ENCODE results near the gene ACTN3.

The ACTN3 gene

GRCh38 chr11:66545701-66546367 is 869 bp upstream of the ACTN3 start, which contains the start of gene ZDHHC24:
TSS of gene ZDHHC24 (minus strand) at chr11:66546048. CDS start at chr11:66546003, 45 bp downstream.
- peak; percentile 98 for DNase-seq (ENCODE audit: low read depth)

- no peak for DNase-seq (ENCODE audit: low read depth)
Observed at GRCh38 chr11:66546966-66547661, 411 bp downstream of the ACTN3 start.

GRCh38 chr11:66547662-66548009 is 933 bp downstream of the ACTN3 start:
- no peak for DNase-seq (ENCODE audit: low read depth)

GRCh38 chr11:66548041-66548440 is 1.3 kb downstream of the ACTN3 start:
- DNase-seq (ENCODE audit: low read depth): no peak

- no peak for DNase-seq (ENCODE audit: low read depth)
Observed at GRCh38 chr11:66548774-66549630, 2.3 kb downstream of the ACTN3 start.

- DNase-seq (ENCODE audit: low read depth): no peak
Observed at GRCh38 chr11:66549696-66550095, 3.0 kb downstream of the ACTN3 start.

GRCh38 chr11:66550887-66551286 is 4.2 kb downstream of the ACTN3 start:
- DNase-seq (ENCODE audit: low read depth): no peak

GRCh38 chr11:66554602-66555001 is 7.9 kb downstream of the ACTN3 start:
- DNase-seq (ENCODE audit: low read depth): no peak

GRCh38 chr11:66555416-66555815 is 8.7 kb downstream of the ACTN3 start:
- no peak for DNase-seq (ENCODE audit: low read depth)

- DNase-seq (ENCODE audit: low read depth): no peak
Observed at GRCh38 chr11:66556086-66556485, 9.4 kb downstream of the ACTN3 start.

GRCh38 chr11:66557733-66558326 is 11.1 kb downstream of the ACTN3 start:
- DNase-seq (ENCODE audit: low read depth): no peak

GRCh38 chr11:66559142-66559865 is 12.6 kb downstream of the ACTN3 start:
- no peak for DNase-seq (ENCODE audit: low read depth)

GRCh38 chr11:66559866-66560676 is 13.4 kb downstream of the ACTN3 start:
- DNase-seq (ENCODE audit: low read depth): no peak

GRCh38 chr11:66561178-66561974 is 14.7 kb downstream of the ACTN3 start:
- no peak for DNase-seq (ENCODE audit: low read depth)

- no peak for DNase-seq (ENCODE audit: low read depth)
Observed at GRCh38 chr11:66561975-66562248, 15.2 kb downstream of the ACTN3 start.

- DNase-seq (ENCODE audit: low read depth): no peak
Observed at GRCh38 chr11:66562275-66562674, 15.6 kb downstream of the ACTN3 start.

- no peak for DNase-seq (ENCODE audit: low read depth)
Observed at GRCh38 chr11:66562907-66563583, 16.3 kb downstream of the ACTN3 start.

- no peak for DNase-seq (ENCODE audit: low read depth)
Observed at GRCh38 chr11:66563832-66564231, 17.1 kb downstream of the ACTN3 start.

GRCh38 chr11:66564538-66564937 is 17.8 kb downstream of the ACTN3 start:
- no peak for DNase-seq (ENCODE audit: low read depth)

GRCh38 chr11:66564984-66565383 is 18.3 kb downstream of the ACTN3 start:
- no peak for DNase-seq (ENCODE audit: low read depth)

Data from fibroblast of gingiva (primary cell).